ENCODE measurements around the gene GALNT3.

Gene GALNT3

GRCh38 chr2:165762723-165763122, 31.3 kb downstream of the GALNT3 start:
- DNase-seq: no peak
- in situ Hi-C loops (cut with MboI; ENCODE audit: low pct_unique_long_range_greater_than_20kb, low sequenced_read_pairs): no loop called here

GRCh38 chr2:165757906-165758675, 36.0 kb downstream of the GALNT3 start:
- DNase-seq: no peak
- in situ Hi-C loops (cut with MboI; ENCODE audit: low pct_unique_long_range_greater_than_20kb, low sequenced_read_pairs): no loop called here

- in situ Hi-C loops (cut with MboI; ENCODE audit: low pct_unique_long_range_greater_than_20kb, low sequenced_read_pairs): no loop called here
- no peak for DNase-seq
Measured at GRCh38 chr2:165746501-165746900, 47.5 kb downstream of the GALNT3 start.

GRCh38 chr2:165745916-165746315, 48.1 kb downstream of the GALNT3 start:
- no peak for DNase-seq
- in situ Hi-C loops (cut with MboI; ENCODE audit: low pct_unique_long_range_greater_than_20kb, low sequenced_read_pairs): no loop called here

GRCh38 chr2:165743442-165743841, 50.6 kb downstream of the GALNT3 start:
- peak; percentile 71 for DNase-seq
- in situ Hi-C loops (cut with MboI; ENCODE audit: low pct_unique_long_range_greater_than_20kb, low sequenced_read_pairs): no loop called here

- no peak for DNase-seq
- in situ Hi-C loops (cut with MboI; ENCODE audit: low pct_unique_long_range_greater_than_20kb, low sequenced_read_pairs): no loop called here
Measured at GRCh38 chr2:165725421-165725820, 68.6 kb downstream of the GALNT3 start.

GRCh38 chr2:165720511-165720910, 73.5 kb downstream of the GALNT3 start:
- in situ Hi-C loops (cut with MboI; ENCODE audit: low pct_unique_long_range_greater_than_20kb, low sequenced_read_pairs): no loop called here
- DNase-seq: no peak

- DNase-seq: no peak
Measured at GRCh38 chr2:165718610-165719210, 75.3 kb downstream of the GALNT3 start.

GRCh38 chr2:165716091-165716490, 78.0 kb downstream of the GALNT3 start:
- no peak for DNase-seq
- in situ Hi-C loops (cut with MboI; ENCODE audit: low pct_unique_long_range_greater_than_20kb, low sequenced_read_pairs): no loop called here

More at GRCh38 chr2:165718610-165719210, 75.3 kb downstream of the GALNT3 start:
- in situ Hi-C loops (cut with MboI; ENCODE audit: low pct_unique_long_range_greater_than_20kb, low sequenced_read_pairs): no loop called here

- in situ Hi-C loops (cut with MboI; ENCODE audit: low pct_unique_long_range_greater_than_20kb, low sequenced_read_pairs): no loop called here
- DNase-seq: no peak
Measured at GRCh38 chr2:165706960-165707487, 87.0 kb downstream of the GALNT3 start.

GRCh38 chr2:165701147-165701546, 92.9 kb downstream of the GALNT3 start:
- in situ Hi-C loops (cut with MboI; ENCODE audit: low pct_unique_long_range_greater_than_20kb, low sequenced_read_pairs): no loop called here
- no peak for DNase-seq

GRCh38 chr2:165700531-165700930, 93.5 kb downstream of the GALNT3 start:
- DNase-seq: no peak
- in situ Hi-C loops (cut with MboI; ENCODE audit: low pct_unique_long_range_greater_than_20kb, low sequenced_read_pairs): no loop called here

GRCh38 chr2:165699946-165700345, 94.1 kb downstream of the GALNT3 start:
- DNase-seq: peak; percentile 1
- in situ Hi-C loops (cut with MboI; ENCODE audit: low pct_unique_long_range_greater_than_20kb, low sequenced_read_pairs): no loop called here

GRCh38 chr2:165698444-165698884, 95.6 kb downstream of the GALNT3 start:
- peak; percentile 26 for DNase-seq
- in situ Hi-C loops (cut with MboI; ENCODE audit: low pct_unique_long_range_greater_than_20kb, low sequenced_read_pairs): no loop called here

GRCh38 chr2:165697748-165698443, 96.2 kb downstream of the GALNT3 start:
- DNase-seq: no peak
- in situ Hi-C loops (cut with MboI; ENCODE audit: low pct_unique_long_range_greater_than_20kb, low sequenced_read_pairs): no loop called here

Data from KBM-7 (cell line).